OCI-LY3 (cell line): ENCODE results near the gene CPT1B.

Experiments used
- H2AFZ ChIP-seq: fragments of 200-600, 300-600 bp; shearing (Covaris generic); 2 replicates; pipeline ENCODE4 v1.6.0; 2014; ENCODE audit warnings: antibody characterized with exemption, low read depth, low read length
- H3K27ac ChIP-seq: fragments of 200-600, 300-600 bp; sonication (generic); 2 replicates; pipeline ENCODE4 v1.5.1; 2014; ENCODE audit warnings: mild to moderate bottlenecking, low read length, moderate library complexity, mixed read lengths
- H3K27me3 ChIP-seq: fragments of 200-600, 300-600 bp; sonication (generic); 2 replicates; pipeline ENCODE4 v1.6.1; 2014; ENCODE audit warnings: low read depth, low read length, mixed read lengths
- H3K36me3 ChIP-seq: fragments of 200-600, 300-600 bp; sonication (generic); replicated peaks from 2 replicates; pipeline ENCODE3; 2014; ENCODE audit warnings: low read depth, low read length, mixed read lengths
- H3K4me1 ChIP-seq: fragments of 300-600, 200-600 bp; sonication (generic); 2 replicates; pipeline ENCODE4 v1.6.1; 2014; ENCODE audit warnings: low read length, mixed read lengths
- H3K4me2 ChIP-seq: fragments of 200-600, 300-600 bp; sonication (generic); 2 replicates; pipeline ENCODE4 v1.6.1; 2014; ENCODE audit warnings: low read length, mixed read lengths
- H3K4me3 ChIP-seq: fragments of 300-600, 200-600 bp; sonication (generic); 2 replicates; pipeline ENCODE4 v1.5.1; 2014; ENCODE audit warnings: antibody characterized with exemption, mild to moderate bottlenecking, low read length, moderate library complexity
- H3K79me2 ChIP-seq: fragments of 300-600, 200-600 bp; shearing (Covaris generic); 2 replicates; pipeline ENCODE4 v1.6.1; 2014; ENCODE audit warnings: mild to moderate bottlenecking, low read length, mixed read lengths
- H3K9ac ChIP-seq: fragments of 300-600, 200-600 bp; shearing (Covaris generic); 2 replicates; pipeline ENCODE4 v1.6.0; 2014; ENCODE audit warnings: mild to moderate bottlenecking, low read length, moderate library complexity
- H3K9me3 ChIP-seq: fragments of 200-600, 300-600 bp; shearing (Covaris generic); 2 replicates; pipeline ENCODE4 v1.6.1; 2014; ENCODE audit warnings: low read length, mixed read lengths; ENCODE audit not compliant: insufficient read depth
- H4K20me1 ChIP-seq: fragments of 200-600, 300-600 bp; sonication (generic); 2 replicates; pipeline ENCODE4 v1.6.1; 2016; ENCODE audit warnings: low read length, mixed read lengths; ENCODE audit not compliant: insufficient read depth
- CTCF ChIP-seq: fragments of 200-600, 300-600 bp; sonication (generic); IDR thresholded peaks from 2 replicates; pipeline ENCODE4 v1.5.1; 2014; ENCODE audit warnings: antibody characterized with exemption, low read length, low read depth
- EZH2phosphoT487 ChIP-seq: fragments of 200-600 bp; shearing (Covaris generic); IDR thresholded peaks from 2 replicates; pipeline ENCODE4 v1.6.1; 2018; ENCODE audit warnings: antibody characterized with exemption, mixed run types, low read depth

Gene CPT1B

DNA sequence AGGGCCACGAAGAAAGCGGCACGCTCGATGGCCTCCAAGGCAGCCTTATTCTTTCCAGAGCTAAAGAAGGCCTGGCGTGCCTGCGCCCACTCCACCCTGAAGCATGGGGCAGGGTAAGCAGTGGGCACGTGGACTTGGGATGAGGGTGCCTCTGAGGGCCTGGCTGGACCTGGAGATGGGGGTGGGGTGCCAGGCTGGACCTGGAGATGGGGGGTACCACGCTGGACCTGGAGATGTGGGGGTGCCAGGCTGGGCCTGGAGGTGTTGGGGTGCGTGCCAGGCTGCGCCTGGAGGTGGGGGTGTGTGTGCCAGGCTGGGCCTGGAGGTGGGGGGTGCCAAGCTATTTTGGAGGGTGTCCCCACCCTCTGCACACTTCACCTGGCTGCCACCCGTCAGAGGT, 5.3 kb downstream of the CPT1B start:
- TF ChIP-seq EZH2phosphoT487 (no peak), CTCF (no peak)
- H4K20me1 ChIP-seq: no peaks in the 10 kb centered on the region
- H3K9me3 ChIP-seq: no peaks in the 10 kb centered on the region
- H3K4me1 ChIP-seq: no peaks in the 10 kb centered on the region
- H3K9ac ChIP-seq: no peak overlapping the region
- H2AFZ ChIP-seq: no peak overlapping the region
- H3K79me2 ChIP-seq: no peaks in the 10 kb centered on the region
- no peak overlapping the region for H3K4me2 ChIP-seq
- H3K36me3 ChIP-seq: peaks cover 4% of the 10 kb centered on the region
- no peak overlapping the region for H3K4me3 ChIP-seq
- H3K27me3 ChIP-seq: no peaks in the 10 kb centered on the region
- H3K27ac ChIP-seq: no peak overlapping the region

- no peaks in the 10 kb centered on the region for H3K79me2 ChIP-seq
- no peaks in the 10 kb centered on the region for H3K27me3 ChIP-seq
- no peak overlapping the region for H2AFZ ChIP-seq
- H3K27ac ChIP-seq: no peak overlapping the region
- H3K9me3 ChIP-seq: no peaks in the 10 kb centered on the region
- H3K4me2 ChIP-seq: no peak overlapping the region
- TF ChIP-seq EZH2phosphoT487 (no peak), CTCF (no peak)
- H3K4me3 ChIP-seq: no peak overlapping the region
- no peaks in the 10 kb centered on the region for H3K4me1 ChIP-seq
- peaks cover 6% of the 10 kb centered on the region for H3K36me3 ChIP-seq
- no peaks in the 10 kb centered on the region for H4K20me1 ChIP-seq
- H3K9ac ChIP-seq: no peak overlapping the region
These were observed 6.7 kb downstream of the CPT1B start for GRCh38 chr22:50571264-50572175.

DNA sequence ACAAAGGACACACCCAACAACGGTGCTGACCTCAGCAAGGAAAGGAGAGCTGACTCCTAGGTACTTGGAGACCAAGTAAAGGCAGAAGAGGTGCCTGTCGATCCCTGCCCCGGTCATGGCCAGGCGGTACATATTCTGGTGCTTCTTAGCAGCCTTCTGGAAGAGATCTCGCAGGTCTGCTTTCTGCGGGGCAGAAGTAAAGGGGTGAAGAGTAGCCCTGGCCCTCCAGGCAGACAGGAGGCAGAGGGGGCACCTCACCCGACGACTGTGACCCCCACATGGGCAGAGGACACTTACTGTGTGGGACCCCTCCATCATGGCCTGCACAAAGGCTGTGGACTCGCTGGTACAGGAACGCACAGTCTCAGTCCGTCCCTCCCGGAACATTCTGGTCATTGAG, 7.4 kb downstream of the CPT1B start:
- H3K4me3 ChIP-seq: no peak overlapping the region
- no peak overlapping the region for H3K4me2 ChIP-seq
- H4K20me1 ChIP-seq: no peaks in the 10 kb centered on the region
- H3K9ac ChIP-seq: no peak overlapping the region
- no peaks in the 10 kb centered on the region for H3K79me2 ChIP-seq
- no peaks in the 10 kb centered on the region for H3K27me3 ChIP-seq
- no peak overlapping the region for H3K27ac ChIP-seq
- no peaks in the 10 kb centered on the region for H3K9me3 ChIP-seq
- H3K4me1 ChIP-seq: no peaks in the 10 kb centered on the region
- no peak overlapping the region for H2AFZ ChIP-seq
- peaks cover 6% of the 10 kb centered on the region for H3K36me3 ChIP-seq
- no peak for TF ChIP-seq EZH2phosphoT487
- TF ChIP-seq CTCF: no peak

- Histone ChIP-seq H4K20me1 (no peaks in the 10 kb centered on the region), H3K36me3 (peaks cover 6% of the 10 kb centered on the region), H3K9ac (no peak overlapping the region), H3K27me3 (no peaks in the 10 kb centered on the region), H2AFZ (no peak overlapping the region), H3K27ac (no peak overlapping the region), H3K4me2 (no peak overlapping the region), H3K4me3 (no peak overlapping the region), H3K4me1 (no peaks in the 10 kb centered on the region), H3K79me2 (no peaks in the 10 kb centered on the region), H3K9me3 (no peaks in the 10 kb centered on the region)
- no peak for TF ChIP-seq CTCF
- TF ChIP-seq EZH2phosphoT487: no peak
These were observed 8.2 kb downstream of the CPT1B start for GRCh38 chr22:50569896-50570535.
